NCI-H2029 (cell line): ENCODE measurements around the gene C14orf119.

Source experiments
- DNase-seq: peaks from one replicate; lab custom pipeline; 2025; lab: John Stamatoyannopoulos, UW

Gene C14orf119, protein sequence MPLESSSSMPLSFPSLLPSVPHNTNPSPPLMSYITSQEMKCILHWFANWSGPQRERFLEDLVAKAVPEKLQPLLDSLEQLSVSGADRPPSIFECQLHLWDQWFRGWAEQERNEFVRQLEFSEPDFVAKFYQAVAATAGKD

DNA sequence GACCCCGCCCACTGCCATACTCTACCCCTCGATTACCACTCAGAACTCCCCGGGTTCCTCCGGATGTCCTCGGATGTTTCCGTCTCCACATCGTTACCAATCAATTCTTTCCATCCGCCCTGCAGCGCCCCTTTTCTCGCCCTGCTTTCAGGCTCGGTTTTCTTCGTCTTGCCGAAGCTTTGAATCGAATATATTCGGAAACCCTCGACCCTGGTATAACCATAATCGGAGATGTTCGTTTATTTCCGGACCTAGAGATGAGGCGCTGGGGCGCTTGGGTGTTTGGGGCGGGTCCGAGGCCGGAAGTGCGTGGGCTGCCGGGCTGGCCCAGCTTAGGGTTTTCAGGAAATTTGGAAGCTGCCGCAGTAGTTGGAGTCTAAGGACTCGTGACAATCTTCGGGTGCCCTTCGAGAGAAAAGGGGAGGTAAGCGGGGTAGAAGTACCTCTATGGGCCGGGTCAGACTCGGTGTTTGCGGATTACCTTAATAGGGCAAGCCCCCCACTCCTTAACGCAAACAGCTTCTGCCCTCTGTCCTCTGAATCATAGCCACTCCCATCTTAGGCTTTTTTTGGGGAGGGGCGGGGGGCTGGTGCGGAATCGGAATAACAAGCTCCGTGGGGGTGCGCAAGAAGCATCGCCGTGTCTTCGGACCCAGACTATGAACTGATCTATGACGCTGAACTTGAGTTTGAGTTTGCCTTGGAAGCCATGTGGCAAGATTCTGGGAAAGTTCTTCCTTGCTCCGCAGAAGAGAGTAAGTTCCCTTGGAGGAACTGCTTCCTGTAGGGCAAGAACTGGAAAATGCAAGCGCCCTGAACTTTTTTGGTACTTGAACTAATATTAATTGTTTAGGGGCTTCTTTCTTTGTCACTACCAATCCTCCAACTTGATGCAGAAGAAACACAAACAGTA is at the start of gene C14orf119:
Gene C14orf119, plus strand, starts transcription at position 310 of the 913 bp plus-strand sequence. CDS start 2,154 bp downstream, outside the sequence.
- DNase-seq, result no peak

DNA sequence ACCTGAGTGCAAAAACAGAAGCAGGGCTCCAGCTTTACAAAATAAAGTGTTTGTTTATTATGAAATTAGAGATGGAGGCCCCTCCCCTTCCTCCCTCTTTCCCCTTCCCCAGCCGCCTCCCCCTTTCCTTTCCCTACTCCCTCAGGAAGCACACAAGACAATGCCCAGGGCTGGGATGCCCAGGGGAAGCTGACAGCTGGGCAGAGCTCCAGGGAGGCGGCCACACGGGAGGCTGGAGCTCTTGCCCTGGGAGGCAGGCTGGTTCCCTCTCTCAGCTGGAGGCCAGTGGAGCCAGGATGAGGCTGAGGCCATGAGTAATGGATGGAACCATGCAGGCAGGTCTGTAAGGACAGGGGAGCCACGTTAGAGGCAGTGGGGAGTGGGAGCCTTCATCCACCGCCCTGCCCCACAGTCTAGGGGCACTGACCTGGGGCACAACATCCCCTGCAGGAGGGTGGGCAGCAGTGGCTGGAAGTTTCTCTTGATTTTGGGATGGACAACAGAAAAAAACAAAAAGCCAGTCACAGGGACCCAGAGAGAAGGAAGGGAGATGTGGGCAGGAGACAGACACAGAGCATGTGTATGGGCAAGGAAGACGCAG is 48.2 kb upstream of the C14orf119 start:
- DNase-seq, result no peak

DNA sequence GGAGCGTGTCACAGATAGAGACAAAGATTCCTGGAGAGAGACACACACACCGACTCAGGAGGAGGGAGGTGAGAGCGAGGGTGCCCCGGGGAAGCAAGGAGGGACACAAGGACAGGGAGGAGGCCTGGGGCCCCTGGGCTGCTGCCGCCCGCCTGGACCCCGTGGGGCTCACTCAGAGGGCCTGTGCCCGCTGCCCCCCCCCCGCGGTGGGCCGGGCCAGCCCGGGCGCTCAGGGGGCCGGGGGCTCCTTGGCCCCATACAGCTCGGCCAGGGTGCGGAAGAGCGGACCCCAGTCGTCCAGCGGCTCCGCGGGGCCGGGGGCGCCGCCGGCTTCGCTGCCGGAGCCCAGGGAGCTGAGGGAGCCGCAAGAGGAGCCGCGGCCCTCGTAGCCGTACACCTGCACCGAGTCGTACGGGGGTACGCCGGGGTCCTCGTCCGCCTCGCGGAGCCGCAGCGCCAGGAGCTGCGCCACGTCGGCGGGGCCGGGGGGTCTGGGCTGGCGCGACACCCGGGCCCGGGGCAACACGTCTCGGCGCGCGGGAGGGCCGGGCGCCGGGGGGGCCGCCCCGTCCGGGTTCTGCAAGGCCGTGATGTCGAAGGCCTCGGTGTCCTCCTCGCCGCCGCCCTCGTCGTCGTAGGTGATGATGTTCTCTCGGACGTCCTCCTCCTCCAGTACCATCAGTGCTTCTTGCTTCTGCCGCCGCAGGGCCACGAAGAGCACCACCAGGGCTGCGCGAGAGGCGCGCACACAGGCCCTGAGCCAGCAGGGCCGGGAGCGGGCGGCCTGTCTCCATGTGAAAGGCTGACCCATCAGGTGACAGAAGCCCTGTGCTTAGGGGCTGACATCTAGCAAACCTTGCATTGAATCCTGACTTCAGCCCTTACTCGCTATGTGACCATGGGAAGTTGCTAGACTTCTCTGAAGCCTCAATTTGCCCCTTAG is 47.3 kb upstream of the C14orf119 start:
- no peak for DNase-seq

DNA sequence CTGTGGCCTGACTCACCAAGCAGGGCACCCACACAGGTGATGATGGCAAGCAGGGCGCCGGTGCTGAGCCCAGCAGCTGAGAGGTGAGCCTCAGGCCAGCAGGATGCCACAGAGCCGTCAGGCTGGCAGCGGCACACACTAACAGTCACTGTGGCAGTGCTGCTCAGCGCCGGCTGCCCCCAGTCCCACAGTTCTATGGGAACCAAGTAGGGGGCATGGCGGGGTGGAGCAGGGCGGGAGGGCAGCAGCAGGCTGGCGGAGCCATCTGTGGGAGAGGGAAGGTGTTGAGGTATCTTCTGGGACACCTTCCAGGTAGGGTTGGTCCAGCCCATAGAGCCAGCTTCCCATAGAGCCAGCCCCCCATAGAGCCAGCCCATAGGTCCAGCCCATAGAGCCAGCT is 46.3 kb upstream of the C14orf119 start:
- DNase-seq, result no peak

DNA sequence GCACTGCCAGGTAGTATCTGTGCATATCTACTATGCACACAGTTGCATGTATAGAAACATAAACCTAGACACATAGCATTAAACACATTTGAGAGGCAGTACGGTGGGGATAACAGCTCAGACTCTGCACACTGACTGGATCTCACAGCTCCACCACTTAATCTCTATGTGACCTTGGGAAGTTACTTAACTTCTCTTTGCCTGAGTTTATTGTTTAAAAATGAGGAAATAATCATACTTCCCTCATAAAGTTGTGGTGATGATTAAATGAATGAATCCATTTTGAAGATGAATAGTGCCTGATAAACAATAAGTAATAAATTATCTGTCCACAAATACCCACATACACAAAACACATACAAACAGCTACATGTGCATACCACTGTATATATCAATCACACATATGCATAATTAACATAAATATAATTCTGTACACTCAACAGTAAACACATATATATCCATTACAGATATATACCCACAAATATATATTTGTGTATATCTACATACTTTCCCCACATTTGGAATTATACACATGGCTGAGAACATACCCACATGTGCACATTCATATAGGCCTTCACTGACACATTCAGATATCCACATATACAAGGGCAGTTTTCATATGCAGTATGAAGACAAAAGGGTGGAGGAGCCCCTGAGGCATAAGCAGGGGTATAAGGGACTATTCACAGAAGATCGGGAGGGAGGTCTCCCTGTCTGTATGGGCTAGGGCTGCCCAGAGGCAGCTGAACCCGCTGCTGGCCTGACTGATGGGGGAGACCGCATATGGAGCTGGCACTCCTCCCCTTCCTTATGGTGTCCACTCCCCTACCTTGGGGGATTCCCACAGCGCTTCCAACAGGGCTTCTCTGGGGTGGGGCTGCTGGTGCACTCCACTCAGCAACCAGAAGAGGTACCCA is 43.9 kb upstream of the C14orf119 start:
- no peak for DNase-seq

DNA sequence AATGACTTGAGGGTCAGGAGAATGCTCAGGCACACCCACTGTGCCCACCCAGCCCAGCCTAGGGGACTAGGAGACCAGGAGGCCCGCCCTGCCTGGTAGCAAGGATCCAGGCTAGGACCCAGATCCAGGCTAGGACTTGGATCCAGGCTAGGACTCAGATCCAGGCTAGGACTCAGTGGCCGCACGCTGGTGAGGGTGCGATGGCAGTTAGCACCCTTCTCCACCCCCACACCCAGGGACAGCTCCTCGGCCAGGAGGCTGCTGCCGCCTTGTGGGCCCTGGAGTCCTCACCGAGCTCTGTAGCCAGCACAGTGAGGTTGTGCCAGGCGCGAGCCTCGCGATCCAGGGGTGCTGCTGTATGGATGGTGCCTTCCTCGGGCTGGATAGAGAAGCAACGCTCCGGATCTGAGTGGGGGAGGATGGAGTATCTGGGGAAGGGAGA is 43.1 kb upstream of the C14orf119 start:
- no peak for DNase-seq

DNA sequence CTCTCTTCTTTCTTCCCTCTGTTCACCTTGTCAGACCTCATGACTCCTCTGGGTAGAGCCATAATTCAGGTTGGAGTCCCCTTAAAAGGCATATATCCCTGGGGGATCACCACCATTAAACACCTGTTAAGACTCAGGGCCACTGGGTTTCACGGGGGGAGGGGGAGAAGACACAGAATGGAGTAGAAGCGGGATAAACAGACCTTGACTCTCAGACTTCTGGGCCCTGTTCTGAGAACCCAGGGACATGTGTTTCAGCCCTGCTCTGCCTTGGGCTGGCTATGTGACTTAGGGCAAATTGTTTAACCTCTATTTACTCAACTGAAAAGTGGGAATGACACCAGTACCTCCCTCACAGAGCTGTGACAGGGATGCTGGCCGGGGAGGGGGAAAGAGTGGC is 42.6 kb upstream of the C14orf119 start:
- no peak for DNase-seq

DNA sequence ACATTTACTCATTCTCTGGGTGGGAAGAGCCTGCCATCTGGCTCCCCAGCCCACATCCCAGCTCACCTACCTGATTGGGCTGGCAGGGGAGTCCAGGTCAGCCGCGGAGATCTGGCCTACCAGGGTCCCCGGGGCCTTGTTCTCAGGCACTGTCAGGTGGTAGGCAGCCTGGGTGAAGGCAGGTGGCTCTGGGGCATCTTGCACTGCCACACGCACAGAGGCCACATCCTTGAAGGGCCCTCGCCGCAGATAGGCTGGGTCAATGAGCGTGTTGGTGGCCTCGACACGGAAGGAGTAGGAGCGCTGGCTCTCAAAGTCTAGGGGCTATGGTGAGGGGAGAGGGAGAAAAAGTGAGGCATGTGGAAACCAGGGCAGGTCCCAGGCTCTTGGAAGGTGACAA is 41.9 kb upstream of the C14orf119 start:
- DNase-seq, result no peak

DNA sequence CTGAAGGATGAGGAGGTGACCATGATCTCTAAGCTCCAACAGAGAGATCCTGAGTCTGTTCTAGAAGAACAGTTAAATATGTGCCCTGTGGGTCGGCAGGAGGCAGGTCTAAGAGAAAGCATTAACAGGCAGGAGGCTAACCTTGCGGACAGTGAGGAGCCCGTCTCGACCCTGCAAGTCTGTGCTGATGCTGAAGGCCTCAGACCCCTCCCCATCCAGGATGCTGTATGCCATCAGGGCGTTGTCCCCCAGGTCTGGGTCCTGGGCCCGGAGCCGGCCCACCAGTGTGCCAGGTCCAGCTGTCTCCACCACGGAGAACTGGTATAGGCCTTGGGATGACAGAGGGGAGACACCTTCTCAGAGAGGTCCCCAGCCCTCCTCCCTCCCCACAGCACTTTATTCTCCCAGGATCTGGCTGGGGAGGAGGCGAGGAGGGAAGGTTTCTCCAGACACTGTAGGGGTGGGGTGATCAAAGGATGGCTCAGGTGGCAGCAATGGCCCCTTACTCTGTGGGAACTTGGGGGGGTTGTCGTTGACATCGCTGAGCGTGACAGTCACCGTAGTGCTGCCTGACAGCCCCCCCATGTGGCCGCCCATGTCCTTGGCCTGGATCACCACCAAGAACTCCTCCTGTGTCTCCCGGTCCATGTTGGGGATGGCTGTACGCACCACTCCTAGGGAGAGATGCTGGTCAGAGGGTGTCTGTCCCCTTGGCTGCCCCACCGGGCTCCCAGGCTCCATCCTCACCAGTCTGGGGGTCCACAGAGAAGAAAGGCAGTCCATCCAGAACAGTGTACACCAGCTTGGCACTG is 41.1 kb upstream of the C14orf119 start:
- DNase-seq, result no peak

DNA sequence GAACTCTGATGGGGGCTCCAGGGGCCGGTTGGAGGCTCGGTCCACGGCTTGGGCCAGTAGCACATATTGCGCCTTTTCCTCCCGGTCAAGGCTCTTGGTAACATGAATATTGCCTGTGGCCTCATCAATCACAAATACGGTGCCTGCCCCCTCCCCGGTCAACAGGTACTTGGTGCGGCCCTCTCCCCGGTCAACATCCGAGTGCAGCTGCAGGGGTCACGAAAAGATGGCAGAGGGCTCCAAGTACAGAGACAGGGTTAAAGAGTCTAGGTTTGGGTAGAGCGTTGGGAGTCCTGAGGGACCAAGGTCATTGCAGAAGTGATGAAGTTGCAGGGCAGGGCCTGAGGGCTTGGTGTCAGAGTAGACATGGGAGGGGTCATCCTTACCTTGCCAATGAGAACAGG is 40.2 kb upstream of the C14orf119 start:
- DNase-seq, result no peak

DNA sequence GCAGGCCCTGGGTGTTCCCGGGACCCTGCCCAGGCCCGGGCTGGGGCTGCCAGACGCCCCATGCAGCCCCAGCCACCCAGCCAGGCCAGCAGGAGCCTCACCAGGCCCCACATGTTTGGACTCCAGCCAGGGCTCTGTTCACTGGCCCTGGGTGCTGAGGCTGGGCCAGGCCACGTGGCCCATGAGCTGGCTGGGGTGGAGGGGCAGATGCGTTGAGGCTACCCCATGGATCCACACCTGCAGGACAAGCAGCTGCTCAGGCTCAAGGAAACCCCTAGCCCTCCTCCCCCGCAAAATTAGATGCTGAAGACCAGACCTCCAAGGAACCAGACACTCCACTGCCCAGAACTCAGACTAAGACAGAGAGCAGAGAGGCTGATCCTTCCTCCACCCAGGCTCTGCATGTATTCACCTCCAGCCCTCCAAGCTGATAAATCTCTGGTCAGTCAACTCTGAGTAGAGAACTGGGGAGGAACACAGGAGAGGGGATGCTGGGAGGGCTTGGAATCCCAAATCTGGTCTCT is 39.6 kb upstream of the C14orf119 start:
- DNase-seq, result no peak

DNA sequence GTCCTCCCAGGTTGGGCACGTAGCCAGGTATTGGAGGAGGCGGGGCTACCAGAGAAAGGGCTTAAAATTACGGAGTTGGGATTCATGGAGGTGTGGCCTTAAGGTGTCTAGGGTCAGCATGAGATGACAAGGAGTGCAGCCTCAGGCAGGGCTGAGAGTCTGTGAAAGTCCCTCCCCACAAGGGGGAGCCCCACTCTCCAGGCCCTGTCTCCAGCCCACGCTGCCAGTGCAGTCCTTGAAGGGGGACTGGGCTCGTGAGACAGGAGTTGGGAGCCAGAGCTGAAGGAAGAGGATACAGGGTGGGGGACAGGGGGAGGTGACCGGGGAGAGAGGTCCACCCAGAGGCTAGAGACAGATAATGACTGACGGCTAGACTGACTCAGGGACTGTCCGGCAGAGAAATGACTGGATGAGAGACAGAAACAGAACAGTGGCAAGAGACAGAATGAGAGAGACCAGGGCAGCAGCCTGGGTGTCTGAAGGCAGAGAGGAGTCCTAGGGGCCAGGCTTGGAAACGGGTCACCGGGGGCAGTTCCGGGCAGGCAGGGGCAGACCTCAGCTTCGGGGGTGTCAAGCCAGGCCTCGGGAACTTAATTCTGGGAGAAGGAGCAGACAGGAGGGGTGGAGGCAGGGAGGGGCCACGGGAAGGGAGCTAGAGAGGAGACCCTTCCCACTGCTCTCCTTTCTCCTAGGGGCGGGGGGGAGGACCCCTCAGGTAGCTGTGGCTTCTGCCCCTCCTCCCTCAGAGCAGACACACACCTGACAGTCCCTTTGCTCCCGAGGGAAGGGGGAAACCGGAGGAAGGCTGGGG is 39.0 kb upstream of the C14orf119 start:
- no peak for DNase-seq

DNA sequence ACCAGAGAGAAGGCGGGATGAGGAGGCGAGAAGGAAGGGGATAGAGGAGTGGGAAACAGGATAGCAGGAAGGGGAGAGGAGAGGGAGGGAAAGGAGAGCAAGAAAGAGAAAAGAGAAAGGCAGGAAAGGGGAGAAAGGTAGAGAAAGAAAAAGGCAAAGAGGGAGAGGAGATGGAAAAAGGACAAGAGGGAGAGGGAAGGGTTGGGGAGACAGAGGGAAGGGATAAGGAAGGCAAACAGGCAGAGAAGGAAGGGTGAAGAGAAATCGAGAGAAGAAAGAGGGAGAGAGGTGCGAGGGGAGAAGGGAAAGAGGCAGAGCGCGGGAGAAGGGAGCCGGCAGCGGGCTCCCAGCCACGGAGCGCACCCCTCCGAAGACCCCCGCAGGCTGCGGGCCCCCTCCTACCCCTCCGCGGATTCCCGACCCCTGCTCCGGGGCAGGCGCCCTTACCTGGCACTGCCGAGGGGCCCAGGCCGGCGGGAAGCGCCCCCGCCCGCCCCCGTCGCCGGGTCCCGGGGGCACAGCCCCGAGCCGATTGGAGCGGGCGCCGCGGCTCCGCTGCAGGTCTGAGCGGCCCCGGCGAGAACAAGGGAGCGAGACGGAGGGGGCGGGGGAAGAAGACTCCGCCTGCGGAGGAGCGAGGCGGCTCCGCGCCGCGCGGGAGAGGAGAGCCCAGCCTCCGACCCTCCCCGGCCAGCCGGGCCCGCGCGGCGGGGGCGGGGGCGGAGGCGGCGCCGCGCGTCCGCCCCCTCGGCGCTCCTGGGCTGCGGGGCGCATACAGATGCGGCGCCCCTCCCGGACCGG is 38.1 kb upstream of the C14orf119 start, which contains the start of gene CDH24:
Gene CDH24, minus strand, starts transcription at position 565 of the 801 bp plus-strand sequence. CDS start 1,787 bp downstream, outside the sequence.
- no peak for DNase-seq

DNA sequence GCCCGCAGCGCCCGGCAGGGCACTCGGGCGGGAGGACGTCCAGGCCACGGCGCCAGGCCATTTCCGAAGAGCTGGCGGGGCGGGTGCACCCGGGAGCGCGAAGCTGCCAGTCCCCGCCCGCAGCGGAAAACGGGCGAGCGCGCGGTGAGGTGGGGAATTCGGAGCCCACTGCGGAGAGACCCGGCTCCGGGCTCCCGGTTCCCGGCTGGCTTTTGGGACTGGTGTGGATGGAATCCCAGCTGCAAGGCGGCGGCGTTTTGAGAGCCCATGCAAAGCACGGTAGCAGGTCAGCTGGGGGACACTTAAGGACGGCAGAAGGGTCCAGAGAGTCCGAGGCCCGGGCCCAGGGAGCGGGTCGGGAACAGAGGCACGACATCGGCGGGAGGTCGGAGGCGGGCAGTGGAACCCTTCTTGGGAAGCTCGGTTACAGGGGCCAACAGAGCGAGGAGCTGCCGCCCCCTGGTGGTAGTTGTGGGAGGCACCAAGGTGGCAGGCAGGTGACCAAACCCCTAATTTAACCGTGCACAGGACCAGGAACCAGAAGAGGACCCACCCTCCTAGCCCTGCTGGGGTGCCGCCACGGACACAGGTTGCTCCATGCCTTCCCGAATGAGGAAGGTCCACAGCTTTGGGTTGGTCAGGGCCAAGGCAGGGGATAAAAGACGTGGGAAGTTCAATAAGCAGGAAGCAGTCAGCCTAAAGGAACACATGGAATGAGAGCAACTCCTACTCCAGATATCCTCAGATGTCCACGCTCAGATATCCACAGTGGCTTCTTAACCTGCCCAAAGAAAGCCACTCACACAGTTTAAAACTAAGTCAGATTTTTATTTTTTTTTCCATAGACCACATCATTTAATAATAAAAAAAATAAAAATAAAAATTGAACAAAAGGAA is 37.3 kb upstream of the C14orf119 start:
- DNase-seq, result no peak

DNA sequence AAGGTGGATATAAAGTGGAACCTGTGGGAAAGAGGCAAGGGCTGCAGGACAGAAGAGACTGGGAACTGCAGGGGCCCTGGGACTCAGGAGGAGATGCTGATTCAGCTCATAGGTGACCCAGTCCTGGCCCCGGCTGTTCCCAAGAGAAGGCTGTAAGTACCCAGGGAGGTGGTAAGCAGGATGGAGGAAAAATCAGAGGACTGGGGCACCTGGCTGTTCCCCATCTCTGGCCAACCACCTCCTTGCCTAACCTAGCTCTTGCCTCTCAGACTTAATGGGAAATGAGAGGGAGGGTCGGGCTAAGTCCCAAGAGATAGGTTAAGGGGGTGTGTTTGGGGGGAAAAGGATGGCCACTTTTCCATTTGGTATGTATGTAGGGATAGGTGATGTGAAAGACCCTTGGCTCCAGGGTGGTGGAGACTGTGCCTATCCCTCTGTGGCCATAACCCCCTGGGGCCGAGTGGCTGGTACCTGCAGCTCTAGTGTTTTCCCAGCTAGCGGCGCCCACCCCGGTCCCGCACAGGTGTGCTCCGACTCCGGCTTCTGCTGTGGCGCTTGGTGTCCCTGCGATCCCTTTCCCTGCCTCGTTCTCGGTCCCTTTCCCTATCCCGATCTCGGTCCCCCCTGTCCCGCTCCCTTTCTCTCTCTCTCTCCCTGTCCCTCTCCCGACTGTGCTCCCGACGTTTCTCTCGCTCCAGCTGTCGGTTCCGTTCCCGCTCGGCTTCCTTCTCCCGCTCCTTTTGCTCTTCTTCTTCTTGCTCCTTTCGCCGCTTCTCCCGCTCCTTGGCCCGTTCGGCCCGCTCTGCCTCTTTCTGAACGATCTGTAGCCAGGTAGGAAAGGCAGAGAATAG is 36.4 kb upstream of the C14orf119 start:
- no peak for DNase-seq
